ENCODE measurements around the gene PHLDB3.
"Not testable (repeated sequence)": the region's sequence is repeated elsewhere in the genome, so short reads cannot be mapped to it uniquely, and the experiment has no call there.

The PHLDB3 gene

DNA sequence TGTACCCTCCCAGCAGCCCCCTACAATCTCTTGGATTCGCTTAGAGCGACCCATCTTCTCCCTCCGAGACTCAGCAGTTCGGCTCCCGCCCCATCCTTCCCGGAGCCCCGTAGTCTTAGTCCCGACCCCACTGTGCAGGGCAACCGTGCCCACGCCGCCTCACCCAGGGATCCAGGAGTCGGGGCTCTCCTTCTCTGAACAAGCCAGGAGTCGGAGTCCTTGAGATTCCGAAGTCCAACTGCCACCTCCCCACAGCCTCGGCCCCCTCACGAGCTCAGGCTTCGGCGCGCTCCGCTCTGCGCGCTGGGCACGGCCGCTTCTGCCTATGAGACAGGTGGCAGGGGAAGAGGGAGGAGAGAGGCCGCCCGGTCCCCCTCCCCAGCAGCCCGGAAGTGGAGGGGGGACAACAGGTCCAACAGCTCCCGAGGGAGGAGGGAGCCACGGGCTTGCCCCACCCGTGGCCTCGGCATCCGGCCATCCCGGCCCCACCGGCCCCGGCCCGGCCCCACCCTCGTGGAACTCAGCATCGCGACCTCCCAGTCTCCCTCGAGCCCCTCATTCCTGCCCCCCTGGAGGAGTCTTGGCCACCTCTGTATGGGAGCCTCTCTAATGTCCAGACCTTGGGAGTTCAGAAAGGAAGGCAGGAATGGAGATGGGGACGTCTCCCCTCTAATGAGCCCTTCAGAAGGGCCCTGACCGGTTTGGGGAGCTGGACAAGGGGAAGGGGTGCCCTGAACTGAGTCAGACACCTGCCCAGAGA is at the start of gene PHLDB3:
PHLDB3 (minus strand) TSS at position 321 of the 760 bp plus-strand sequence. CDS start 628 bp downstream, outside the sequence.
- DNase-seq: no peak

DNA sequence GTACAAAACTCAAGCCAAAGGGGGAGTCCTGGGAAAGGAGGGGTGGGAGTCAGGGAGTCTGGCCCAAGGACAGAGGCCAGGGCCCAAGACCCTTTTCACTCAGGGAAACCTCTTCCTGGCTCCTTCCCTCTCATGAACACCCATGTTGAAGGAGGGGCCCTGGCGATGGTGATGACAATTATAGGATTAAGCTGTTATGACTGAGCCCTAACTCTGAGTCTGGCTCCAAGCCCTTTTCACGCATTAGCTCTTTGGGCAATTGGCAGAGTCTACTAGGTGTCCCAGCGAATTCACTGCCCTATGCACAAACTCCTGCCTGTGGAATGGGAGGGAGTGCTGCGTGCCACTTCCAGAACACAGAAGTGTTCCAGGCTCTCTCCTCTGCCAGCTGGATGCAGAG is 49.1 kb upstream of the PHLDB3 start:
- no peak for DNase-seq

DNA sequence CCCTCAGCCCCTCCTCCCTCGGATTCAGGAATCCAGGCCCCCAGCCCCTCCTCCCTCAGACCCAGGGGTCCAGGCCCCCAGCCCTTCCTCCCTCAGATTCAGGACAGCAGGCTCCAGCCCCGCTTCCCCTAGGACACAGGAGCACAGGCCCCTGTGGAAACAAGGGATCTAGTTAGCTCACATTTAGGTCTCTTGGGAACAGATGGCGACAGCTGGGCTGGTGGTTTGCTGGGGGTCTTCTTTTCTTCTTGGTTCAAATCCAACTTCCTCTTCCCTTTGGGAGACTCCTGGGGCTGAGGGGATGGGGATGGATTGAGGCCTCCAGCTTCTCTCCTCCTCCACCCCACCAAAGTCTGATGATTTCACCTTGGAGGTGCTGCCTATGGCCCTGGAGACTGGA is 48.1 kb upstream of the PHLDB3 start:
- no peak for DNase-seq

DNA sequence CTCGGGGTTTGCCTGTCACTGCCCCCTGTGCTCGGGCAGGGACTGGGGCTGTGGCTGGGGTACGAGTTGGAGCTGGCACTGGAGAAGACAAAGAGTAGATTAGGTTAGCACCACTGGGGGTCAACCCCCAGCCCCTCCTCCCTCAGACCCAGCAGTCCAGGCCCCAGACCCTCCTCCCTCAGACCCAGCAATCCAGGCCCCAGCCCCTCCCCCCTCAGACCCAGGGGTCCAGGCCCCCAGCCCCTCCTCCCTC is 47.6 kb upstream of the PHLDB3 start:
- no peak for DNase-seq

- no peak for DNase-seq
Measured at GRCh38 chr19:43551399-43552197, 47.1 kb upstream of the PHLDB3 start.

GRCh38 chr19:43548706-43549105 is 44.2 kb upstream of the PHLDB3 start:
- no peak for DNase-seq

- not testable (repeated sequence) for DNase-seq
Measured at GRCh38 chr19:43547926-43548325, 43.4 kb upstream of the PHLDB3 start.

DNA sequence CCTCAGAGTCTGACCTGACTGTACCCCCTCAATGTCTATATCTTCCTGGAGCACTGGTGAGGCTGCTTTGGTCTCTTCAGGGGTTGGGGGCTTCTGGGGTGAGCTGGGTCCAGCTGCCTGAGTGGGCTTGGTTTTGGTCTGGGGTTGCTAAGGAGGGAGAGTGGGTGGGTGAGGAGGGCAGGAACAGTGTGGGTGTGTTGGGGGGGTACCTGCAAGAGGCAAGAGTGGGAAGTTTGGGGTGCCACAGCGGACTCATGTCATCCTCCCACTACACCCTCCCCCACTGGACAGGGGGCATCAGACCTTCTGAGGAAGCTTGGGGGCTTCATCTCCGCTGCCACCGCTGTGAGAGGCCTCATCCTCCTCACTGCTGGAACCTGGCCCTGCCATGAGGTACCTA is 42.0 kb upstream of the PHLDB3 start:
- DNase-seq: no peak

DNA sequence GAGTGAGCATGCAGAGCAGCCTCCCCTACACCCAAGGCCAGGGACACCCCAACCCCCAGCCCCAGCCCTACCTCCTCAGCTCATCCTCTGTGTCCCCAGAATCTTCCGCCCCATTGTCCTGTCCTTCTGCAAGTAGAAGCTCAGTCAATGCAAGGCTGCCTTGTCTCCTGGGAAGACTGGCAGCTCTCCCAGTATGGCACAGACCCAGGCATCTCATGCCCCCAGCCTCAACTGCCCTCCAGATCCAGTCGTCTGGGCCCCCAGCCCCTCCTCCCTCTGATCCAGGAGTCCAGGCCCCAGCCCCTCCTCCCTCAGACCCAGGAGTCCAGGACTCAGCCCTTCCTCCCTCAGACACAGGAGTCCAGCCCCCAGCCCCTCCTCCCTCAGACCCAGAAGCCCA is 41.4 kb upstream of the PHLDB3 start:
- DNase-seq: no peak

- no peak for DNase-seq
Measured at GRCh38 chr19:43545276-43545675, 40.7 kb upstream of the PHLDB3 start.

- DNase-seq: no peak
Measured at GRCh38 chr19:43544077-43544476, 39.5 kb upstream of the PHLDB3 start.

DNA sequence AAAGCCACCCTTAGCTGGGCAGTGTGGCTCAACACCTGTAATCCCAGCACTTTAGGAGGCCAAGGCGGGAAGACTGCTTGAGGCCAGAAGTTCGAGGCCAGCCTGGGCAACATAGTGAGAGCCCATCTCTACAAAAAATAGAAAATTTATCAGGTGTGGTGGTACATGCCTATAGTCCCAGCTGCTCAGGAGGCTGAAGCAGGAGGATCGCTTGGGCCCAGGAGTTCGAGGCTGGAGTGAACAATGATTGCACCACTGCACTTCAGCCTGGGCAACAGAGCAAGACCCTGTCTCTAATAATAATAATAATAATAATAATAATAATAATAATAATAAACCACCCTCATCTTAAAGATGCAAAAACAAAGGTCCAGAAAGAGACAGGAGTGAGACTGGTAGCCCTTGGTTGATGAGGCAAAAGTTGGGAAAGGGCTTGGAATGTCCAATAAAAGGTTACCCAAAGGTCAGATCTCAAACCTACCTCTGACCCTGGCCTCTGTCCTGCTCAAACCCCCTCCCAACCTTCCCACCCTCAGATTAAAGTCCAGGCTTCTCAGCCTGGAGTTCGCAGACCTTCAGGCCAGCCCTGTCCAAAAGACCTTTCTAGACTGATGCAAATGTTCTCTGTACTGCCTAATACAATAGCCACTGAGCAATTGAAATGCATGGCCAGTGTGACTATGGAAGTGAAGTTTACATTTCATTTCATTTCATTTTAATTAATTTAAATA is 37.5 kb upstream of the PHLDB3 start:
- DNase-seq: no peak

DNA sequence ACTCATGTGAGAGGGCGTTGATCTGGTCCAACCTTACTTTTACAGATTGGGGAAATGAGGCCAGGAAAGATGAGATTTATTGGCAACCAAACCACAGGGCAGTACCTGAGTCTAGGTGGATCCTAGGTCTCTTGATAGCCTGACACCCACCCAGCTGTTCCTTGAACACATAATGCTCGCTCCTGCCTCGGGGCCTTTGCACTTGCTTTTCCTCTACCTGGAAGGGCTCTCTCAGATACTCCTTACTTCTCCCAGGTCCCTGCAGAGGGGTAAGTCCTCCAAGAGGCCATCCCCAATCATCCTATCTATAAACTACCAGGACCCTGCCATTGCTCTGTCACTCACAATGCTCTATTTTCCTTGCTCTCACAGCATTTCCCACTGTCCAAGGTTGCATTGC is 35.8 kb upstream of the PHLDB3 start:
- no peak for DNase-seq

DNA sequence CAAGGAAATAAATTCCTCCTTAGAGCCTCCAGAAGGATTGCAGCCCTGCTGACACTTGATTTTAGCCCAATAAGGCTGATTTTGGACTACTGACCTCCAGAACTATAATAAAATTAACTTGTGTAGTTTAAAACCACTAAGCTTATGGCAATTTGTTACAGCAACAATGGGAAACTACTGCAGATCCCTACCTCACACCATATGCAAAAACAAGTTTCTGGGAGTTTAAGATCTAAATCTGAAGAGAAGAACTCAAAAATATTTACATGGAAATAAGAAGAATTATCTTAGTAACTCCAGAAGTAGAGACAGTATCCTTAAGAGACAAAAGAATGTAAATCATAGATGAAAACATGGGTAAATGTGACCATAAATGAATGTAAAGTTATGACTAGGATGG is 34.4 kb upstream of the PHLDB3 start:
- no peak for DNase-seq

DNA sequence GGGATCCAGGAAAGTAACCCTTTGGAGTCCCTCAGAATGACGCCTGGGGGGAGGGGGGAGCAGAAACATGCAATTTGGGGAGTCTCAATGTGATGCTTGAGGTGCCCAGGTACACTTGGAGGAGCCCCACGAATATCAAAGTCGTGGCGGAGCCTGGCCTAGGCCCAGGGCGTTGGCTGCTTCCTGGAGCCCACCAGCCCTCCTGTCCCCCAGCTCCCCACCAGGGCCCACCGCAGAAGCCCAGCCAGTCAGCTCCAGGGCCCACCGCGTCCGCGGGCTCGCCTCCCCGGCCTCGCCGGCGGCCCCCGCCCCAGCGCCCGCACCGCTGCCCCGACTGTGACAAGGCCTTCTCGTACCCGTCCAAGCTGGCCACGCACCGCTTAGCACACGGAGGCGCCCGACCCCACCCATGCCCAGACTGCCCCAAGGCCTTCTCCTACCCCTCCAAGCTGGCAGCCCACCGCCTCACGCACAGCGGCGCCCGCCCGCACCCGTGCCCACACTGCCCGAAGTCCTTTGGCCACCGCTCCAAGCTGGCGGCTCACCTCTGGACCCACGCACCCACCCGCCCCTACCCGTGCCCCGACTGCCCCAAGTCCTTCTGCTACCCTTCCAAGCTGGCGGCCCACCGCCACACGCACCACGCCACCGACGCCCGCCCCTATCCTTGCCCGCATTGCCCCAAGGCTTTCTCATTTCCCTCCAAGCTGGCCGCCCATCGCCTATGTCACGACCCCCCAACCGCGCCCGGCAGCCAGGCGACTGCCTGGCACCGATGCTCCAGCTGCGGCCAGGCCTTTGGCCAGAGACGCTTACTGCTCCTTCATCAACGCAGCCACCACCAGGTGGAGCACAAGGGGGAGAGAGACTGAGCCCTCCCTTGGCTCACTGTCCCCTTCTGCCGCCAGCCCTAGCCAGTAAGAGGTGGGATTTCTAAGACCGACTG is 30.5 kb upstream of the PHLDB3 start:
- DNase-seq: no peak

GRCh38 chr19:43534305-43534815 is 29.8 kb upstream of the PHLDB3 start:
- DNase-seq: no peak

DNA sequence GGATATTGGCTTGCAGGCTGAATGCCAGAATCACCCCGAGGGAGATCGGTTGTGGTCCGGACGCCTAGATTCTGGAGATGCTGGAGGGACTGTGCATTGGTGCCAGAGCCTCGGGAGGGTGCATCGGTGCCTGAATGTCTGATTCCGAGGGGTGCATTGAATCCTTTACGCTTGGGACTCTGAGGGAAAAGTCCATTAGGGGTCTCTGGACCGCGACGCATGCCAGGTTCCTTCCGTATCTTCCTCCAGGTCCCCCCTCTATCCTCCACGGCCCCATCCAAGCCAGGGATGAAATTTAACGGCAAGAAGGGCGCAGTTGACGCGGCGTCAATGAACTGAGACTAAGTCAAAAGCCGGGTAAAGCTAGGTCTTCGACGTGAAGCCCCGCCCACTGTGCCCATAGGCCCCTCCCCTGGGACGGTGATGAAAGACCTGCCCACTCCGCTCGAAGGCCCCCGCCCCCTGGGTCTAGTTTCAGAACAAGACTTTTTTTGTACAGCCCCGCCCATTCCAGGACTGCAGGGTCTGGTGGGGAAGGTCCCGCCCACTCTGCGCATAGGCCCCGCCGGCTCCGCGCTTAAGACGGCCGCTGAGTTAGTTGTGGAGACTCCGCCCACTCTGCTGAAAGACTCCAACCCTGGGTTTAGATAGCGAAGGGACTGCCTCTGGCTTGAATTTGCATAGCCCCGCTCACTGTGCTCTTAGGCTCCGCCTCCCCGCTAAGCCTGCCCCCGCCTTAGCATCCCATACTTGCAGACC is 29.2 kb upstream of the PHLDB3 start:
- DNase-seq: no peak

- peak; percentile 79 for DNase-seq
Measured at GRCh38 chr19:43532962-43533545, 28.5 kb upstream of the PHLDB3 start, which contains the start of gene ZNF575. Gene ZNF575, plus strand, starts transcription at chr19:43533188. Its CDS starts 1,235 bp downstream, at chr19:43534423.

GRCh38 chr19:43532571-43532961 is 28.0 kb upstream of the PHLDB3 start:
- DNase-seq: no peak

GRCh38 chr19:43527860-43528622 is 23.5 kb upstream of the PHLDB3 start:
- no peak for DNase-seq

Measured in NCI-H1417 treated with DMSO at 0.1 percent for 48 hours (cell line).